ENCODE results near the gene SHISA5. TPM values are rescaled to one million over a fixed set of nuclear protein-coding genes. Genes with fewer than 3 reads are reported as not detected.
"Not testable (repeated sequence)": the region's sequence is repeated elsewhere in the genome, so short reads cannot be mapped to it uniquely, and the experiment has no call there.

Gene SHISA5
- total and polyA plus RNA-seq, 3 donors from 2014 or later = 101 to 146 (median 117) TPM

DNA sequence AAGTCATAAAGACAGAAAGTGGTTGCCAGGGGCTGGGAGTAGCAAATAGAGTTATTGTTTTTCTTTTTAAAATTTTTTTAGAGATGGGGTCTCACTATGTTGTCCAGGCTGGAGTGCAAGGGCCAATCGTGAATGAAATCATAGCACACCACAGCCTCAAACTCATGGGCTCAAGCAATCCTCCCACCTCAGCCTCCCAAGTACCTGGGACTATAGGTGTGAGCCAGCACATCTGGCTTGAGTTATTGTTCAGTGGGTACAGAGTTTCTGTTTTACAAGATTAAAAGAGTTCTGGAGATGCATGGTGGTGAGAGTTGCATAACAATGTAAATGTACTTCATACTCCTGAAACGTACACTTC lies 29.0 kb upstream of the SHISA5 start:
- intact Hi-C loops (cut with DNase I; ENCODE audit: low total_unique reads) = no loop called here
- Histone ChIP-seq H3K36me3 (ENCODE audit: low read depth, missing control alignments) (no peaks in the 10 kb centered on the region), H3K9me3 (no peaks in the 10 kb centered on the region), H3K27ac (no peak overlapping the region), H3K4me1 (no peaks in the 10 kb centered on the region), H3K27me3 (no peaks in the 10 kb centered on the region), H3K4me3 (no peak overlapping the region)
- 72 to 94% methylated on average over 2 of the region's 2 CpGs for whole genome bisulfite sequencing, 2 donors
- TF ChIP-seq POLR2A (IDR thresholded peaks at IDR 0.05) = no peak
- TF ChIP-seq, protein P1, sequence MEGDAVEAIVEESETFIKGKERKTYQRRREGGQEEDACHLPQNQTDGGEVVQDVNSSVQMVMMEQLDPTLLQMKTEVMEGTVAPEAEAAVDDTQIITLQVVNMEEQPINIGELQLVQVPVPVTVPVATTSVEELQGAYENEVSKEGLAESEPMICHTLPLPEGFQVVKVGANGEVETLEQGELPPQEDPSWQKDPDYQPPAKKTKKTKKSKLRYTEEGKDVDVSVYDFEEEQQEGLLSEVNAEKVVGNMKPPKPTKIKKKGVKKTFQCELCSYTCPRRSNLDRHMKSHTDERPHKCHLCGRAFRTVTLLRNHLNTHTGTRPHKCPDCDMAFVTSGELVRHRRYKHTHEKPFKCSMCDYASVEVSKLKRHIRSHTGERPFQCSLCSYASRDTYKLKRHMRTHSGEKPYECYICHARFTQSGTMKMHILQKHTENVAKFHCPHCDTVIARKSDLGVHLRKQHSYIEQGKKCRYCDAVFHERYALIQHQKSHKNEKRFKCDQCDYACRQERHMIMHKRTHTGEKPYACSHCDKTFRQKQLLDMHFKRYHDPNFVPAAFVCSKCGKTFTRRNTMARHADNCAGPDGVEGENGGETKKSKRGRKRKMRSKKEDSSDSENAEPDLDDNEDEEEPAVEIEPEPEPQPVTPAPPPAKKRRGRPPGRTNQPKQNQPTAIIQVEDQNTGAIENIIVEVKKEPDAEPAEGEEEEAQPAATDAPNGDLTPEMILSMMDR (IDR thresholded peaks at IDR 0.05) = no peak
- no peak for DNase-seq

DNA sequence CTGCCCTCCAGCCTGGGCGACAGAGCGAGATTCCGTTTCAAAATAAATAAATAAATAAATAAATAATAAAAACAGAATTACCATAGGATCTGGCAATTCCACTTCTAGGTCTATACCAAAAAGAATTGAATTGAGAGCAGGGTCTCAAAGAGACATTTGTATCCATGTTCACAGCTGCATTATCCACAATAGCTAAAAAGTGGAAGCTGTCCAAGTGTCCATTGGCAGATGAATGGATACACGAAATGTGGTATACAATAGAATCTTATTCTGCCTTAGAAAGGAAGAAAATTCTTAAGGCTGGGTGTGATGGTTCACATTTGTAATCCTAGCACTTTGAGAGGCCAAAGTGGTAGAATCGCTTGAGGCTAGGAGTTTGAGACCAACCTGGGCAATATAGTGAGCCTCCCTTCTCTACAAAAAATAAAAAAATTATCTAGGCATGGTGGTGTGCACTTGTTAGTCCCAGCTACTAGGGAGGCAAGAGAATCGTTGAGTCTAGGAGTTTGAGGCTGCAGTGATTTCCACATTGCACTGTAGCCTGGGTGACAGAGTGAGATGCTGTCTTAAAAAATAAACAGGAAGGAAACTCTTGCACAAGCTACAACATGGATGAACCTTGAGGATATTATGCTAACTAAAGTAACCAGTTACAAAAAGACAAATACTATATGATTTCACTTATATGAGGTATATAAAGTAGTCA lies 28.4 kb upstream of the SHISA5 start:
- Histone ChIP-seq H3K9me3 (no peaks in the 10 kb centered on the region), H3K4me1 (no peaks in the 10 kb centered on the region), H3K4me3 (no peak overlapping the region), H3K27me3 (no peaks in the 10 kb centered on the region), H3K27ac (no peak overlapping the region), H3K36me3 (ENCODE audit: low read depth, missing control alignments) (no peaks in the 10 kb centered on the region)
- 88 to 89% methylated on average over 6 of the region's 6 CpGs for WGBS, 2 donors
- TF ChIP-seq, protein P1 (IDR thresholded peaks at IDR 0.05) = no peak
- TF ChIP-seq POLR2A (IDR thresholded peaks at IDR 0.05) = no peak
- DNase-seq = no peak
- intact Hi-C loops (cut with DNase I; ENCODE audit: low total_unique reads) = no loop called here

DNA sequence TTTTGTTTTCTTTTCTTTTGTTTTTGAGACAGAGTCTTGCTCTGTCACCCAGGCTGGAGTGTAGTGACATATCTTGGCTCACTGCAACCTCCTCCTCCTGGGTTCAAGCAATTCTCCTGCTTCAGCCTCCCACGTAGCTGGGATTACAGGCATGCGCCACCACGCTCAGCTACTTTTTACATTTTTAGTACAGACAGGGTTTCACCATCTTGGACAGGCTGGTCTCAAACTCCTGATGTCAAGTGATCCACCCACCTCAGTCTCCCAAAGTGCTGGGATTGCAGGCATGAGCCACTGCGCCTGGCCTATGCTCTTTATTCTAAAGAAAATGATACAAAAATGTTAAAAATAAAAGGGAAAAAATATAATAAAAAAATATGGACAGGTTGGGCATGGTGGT lies 26.7 kb upstream of the SHISA5 start:
- H3K27me3 ChIP-seq; H3K9me3 ChIP-seq; H3K4me3 ChIP-seq; intact Hi-C loops (cut with DNase I; ENCODE audit: low total_unique reads); DNase-seq; H3K36me3 ChIP-seq (ENCODE audit: low read depth, missing control alignments); H3K4me1 ChIP-seq; H3K27ac ChIP-seq: not testable (repeated sequence)
- WGBS, 2 donors = 93 to 95% methylated on average over 4 of the region's 4 CpGs

DNA sequence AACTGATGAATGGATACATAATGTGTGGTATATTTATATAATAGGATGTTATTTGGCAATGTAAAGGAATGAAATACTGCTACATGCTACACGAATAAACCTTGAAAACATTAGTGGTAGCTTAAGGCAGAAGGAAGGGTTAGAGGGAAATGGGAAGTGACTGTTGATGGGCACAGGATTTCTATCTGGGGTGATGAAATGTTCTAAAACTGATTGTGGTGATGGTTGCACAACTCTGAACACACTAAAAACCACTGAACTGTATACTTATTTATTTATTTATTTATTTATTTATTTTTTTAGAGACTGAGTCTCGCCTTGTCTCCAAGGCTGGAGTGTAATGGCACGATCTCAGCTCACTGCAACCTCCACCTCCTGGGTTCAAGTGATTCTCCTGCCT lies 24.8 kb upstream of the SHISA5 start:
- 81 to 84% methylated on average over 3 of the region's 3 CpGs for WGBS, 2 donors
- no peak overlapping the region for H3K4me3 ChIP-seq
- H3K27ac ChIP-seq = no peak overlapping the region
- intact Hi-C loops (cut with DNase I; ENCODE audit: low total_unique reads) = no loop called here
- TF ChIP-seq, protein P1 (IDR thresholded peaks at IDR 0.05) = no peak
- no peak for TF ChIP-seq POLR2A (IDR thresholded peaks at IDR 0.05)
- H3K36me3 ChIP-seq (ENCODE audit: low read depth, missing control alignments) = no peaks in the 10 kb centered on the region
- no peaks in the 10 kb centered on the region for H3K27me3 ChIP-seq
- no peaks in the 10 kb centered on the region for H3K9me3 ChIP-seq
- no peaks in the 10 kb centered on the region for H3K4me1 ChIP-seq
- DNase-seq = no peak

DNA sequence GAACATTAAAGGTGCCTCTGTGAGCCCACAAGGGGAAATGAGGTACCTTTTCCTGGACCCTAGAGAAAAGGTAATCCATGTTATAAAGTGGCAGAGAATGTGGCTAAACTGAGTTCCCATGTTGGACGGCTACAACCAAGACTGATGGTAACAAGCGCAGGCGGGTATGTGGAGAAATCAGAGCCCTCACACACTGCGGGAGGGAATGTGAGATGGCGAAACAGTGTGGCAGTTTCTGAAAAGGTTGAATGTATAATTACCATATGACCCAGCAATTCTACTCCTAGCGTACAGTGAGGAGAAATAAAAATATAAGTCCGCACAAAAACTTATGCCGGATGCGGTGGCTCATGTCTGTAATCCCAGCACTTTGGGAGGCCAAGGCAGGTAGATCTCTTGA lies 24.1 kb upstream of the SHISA5 start:
- no peak for DNase-seq
- WGBS, 2 donors = 89 to 96% methylated on average over 9 of the region's 9 CpGs
- no peak overlapping the region for H3K4me3 ChIP-seq
- no peaks in the 10 kb centered on the region for H3K4me1 ChIP-seq
- H3K9me3 ChIP-seq = no peaks in the 10 kb centered on the region
- intact Hi-C loops (cut with DNase I; ENCODE audit: low total_unique reads) = no loop called here
- H3K27me3 ChIP-seq = no peaks in the 10 kb centered on the region
- no peak overlapping the region for H3K27ac ChIP-seq
- no peaks in the 10 kb centered on the region for H3K36me3 ChIP-seq (ENCODE audit: low read depth, missing control alignments)
- TF ChIP-seq, protein P1 (IDR thresholded peaks at IDR 0.05) = no peak
- no peak for TF ChIP-seq POLR2A (IDR thresholded peaks at IDR 0.05)

Measured in testis (tissue), 3 donors.